Left lung (tissue), 10 donors: ENCODE measurements around the gene MAMDC4. TPM values are rescaled to one million over a fixed set of nuclear protein-coding genes. Genes with fewer than 3 reads are reported as not detected.
"Not testable (repeated sequence)": the region's sequence is repeated elsewhere in the genome, so short reads cannot be mapped to it uniquely, and the experiment has no call there.

Source experiments
- ATAC-seq: fragments of 200-7000 bp; cut with Tn5 transposase; one replicate; pipeline ENCODE4 v1.9.1; 2020; ENCODE audit warnings: moderate library complexity
- DNase-seq, 4 donors: peaks; one replicate each; pipeline ENCODE4 v3.0.0-alpha.2; 2013 to 2020
- H3K27ac ChIP-seq, 2 donors: fragments of 200-600 bp; sonication (generic) in 1 of 2; one replicate each; pipeline versions ENCODE4 v1.5.0 to v1.8.0; 2020 to 2021
- H3K27me3 ChIP-seq, 2 donors: fragments of 200-600 bp; sonication (generic) in 1 of 2; one replicate each; pipeline versions ENCODE4 v1.5.0 to v1.8.0; 2020 to 2021
- H3K36me3 ChIP-seq, 2 donors: fragments of 200-600 bp; sonication (generic) in 1 of 2; one replicate each; pipeline versions ENCODE4 v1.5.0 to v1.8.0; 2020 to 2021
- H3K4me1 ChIP-seq, 2 donors: fragments of 200-600 bp; one replicate each; pipeline ENCODE4 v1.8.0; 2021
- H3K4me3 ChIP-seq, 2 donors: fragments of 200-600 bp; sonication (generic) in 1 of 2; one replicate each; pipeline versions ENCODE4 v1.5.0 to v1.8.0; 2020 to 2021; ENCODE audit warnings: mild to moderate bottlenecking in 1 of 2
- H3K9me3 ChIP-seq, 2 donors: fragments of 200-600 bp; sonication (generic) in 1 of 2; one replicate each; pipeline versions ENCODE4 v1.5.0 to v1.8.0; 2020 to 2021
- CTCF ChIP-seq, 2 donors: fragments of 200-600 bp; sonication (generic) in 1 of 2; IDR thresholded peaks; one replicate each; pipeline versions ENCODE4 v1.5.0 to v1.8.0; 2021; ENCODE audit warnings: antibody characterized with exemption in 2 of 2
- intact Hi-C, 2 donors: fragments of 100-400 bp; cut with DNase I; formaldehyde crosslinking; loops; one replicate each; pipeline versions ENCODE4 v1.11.2 to v1.14.2; 2022
- polyA plus RNA-seq, 6 donors: library from polyadenylated mRNA; unstranded; fragments of 120-200 nt; gene quantifications; one replicate each; pipeline ENCODE4 v1.2.1, GENCODE V29; 2013; ENCODE audit not compliant: insufficient read length in 6 of 6
- total RNA-seq, 2 donors: library from RNA; stranded (reverse); fragmentation: NEBNext Ultra II Directional; extraction: Animal tissue kit (Norgen Biotek cat#: 25700); gene quantifications; one replicate each; pipeline ENCODE4 v1.2.1, GENCODE V29; 2021
- donor health status: DM: no; HTN: yes; CAD: no.
- donor health status: DM: no; HTN: no; CAD: no.

Gene MAMDC4
- total and polyA plus RNA-seq, 8 donors, result 5.3 to 16.0 (median 8.8) TPM

GRCh38 chr9:136868644-136869043 lies 16.5 kb downstream of the MAMDC4 start:
- DNase-seq (peak in 2 of 4 donors; percentile 17 to 43), ATAC-seq (no peak)
- intact Hi-C loops, result no loop called here
- Histone ChIP-seq H3K36me3 (peaks cover 0 to 2% of the 10 kb centered on the region in 2 donors), H3K4me3 (no peak overlapping the region), H3K27ac (no peak overlapping the region), H3K27me3 (no peaks in the 10 kb centered on the region), H3K4me1 (peaks cover 9 to 22% of the 10 kb centered on the region in 2 donors), H3K9me3 (peaks cover 0 to 16% of the 10 kb centered on the region in 2 donors)
- no peak for TF ChIP-seq CTCF (IDR thresholded peaks at IDR 0.05)

GRCh38 chr9:136869611-136870010 lies 17.5 kb downstream of the MAMDC4 start:
- Histone ChIP-seq H3K9me3 (peaks cover 0 to 16% of the 10 kb centered on the region in 2 donors), H3K4me1 (peaks cover 5 to 17% of the 10 kb centered on the region in 2 donors)
- H3K4me3 ChIP-seq, DNase-seq, ATAC-seq, H3K27ac ChIP-seq, H3K36me3 ChIP-seq, intact Hi-C loops, H3K27me3 ChIP-seq: not testable (repeated sequence)

GRCh38 chr9:136875155-136875554 lies 23.0 kb downstream of the MAMDC4 start:
- Histone ChIP-seq H3K9me3 (peaks cover 0 to 16% of the 10 kb centered on the region in 2 donors), H3K36me3 (no peaks in the 10 kb centered on the region), H3K4me1 (no peaks in the 10 kb centered on the region), H3K27ac (no peak overlapping the region), H3K4me3 (no peak overlapping the region), H3K27me3 (no peaks in the 10 kb centered on the region)
- no peak for TF ChIP-seq CTCF (IDR thresholded peaks at IDR 0.05)
- intact Hi-C loops, result no loop called here
- ATAC-seq (no peak), DNase-seq (no peak)

- DNase-seq (no peak), ATAC-seq (no peak)
- no peak for TF ChIP-seq CTCF (IDR thresholded peaks at IDR 0.05)
- peaks cover 0 to 2% of the 10 kb centered on the region in 2 donors for H3K4me1 ChIP-seq
- no peaks in the 10 kb centered on the region for H3K27me3 ChIP-seq
- no peak overlapping the region for H3K27ac ChIP-seq
- intact Hi-C loops, result no loop called here
- no peaks in the 10 kb centered on the region for H3K36me3 ChIP-seq
- no peak overlapping the region for H3K4me3 ChIP-seq
- H3K9me3 ChIP-seq, result peaks cover 0 to 16% of the 10 kb centered on the region in 2 donors
Measured at GRCh38 chr9:136876476-136876875, 24.3 kb downstream of the MAMDC4 start.

- no peaks in the 10 kb centered on the region for H3K27me3 ChIP-seq
- DNase-seq (no peak), ATAC-seq (no peak)
- no peaks in the 10 kb centered on the region for H3K36me3 ChIP-seq
- peaks cover 6 to 28% of the 10 kb centered on the region in 2 donors for H3K4me1 ChIP-seq
- intact Hi-C loops, result no loop called here
- H3K4me3 ChIP-seq, result no peak overlapping the region
- no peak overlapping the region for H3K27ac ChIP-seq
- TF ChIP-seq CTCF (IDR thresholded peaks at IDR 0.05), result no peak
- no peaks in the 10 kb centered on the region for H3K9me3 ChIP-seq
Measured at GRCh38 chr9:136880651-136881050, 28.5 kb downstream of the MAMDC4 start.

- ATAC-seq, result peak; percentile 14
- no peaks in the 10 kb centered on the region for H3K36me3 ChIP-seq
- no peaks in the 10 kb centered on the region for H3K27me3 ChIP-seq
- H3K27ac ChIP-seq, result peak overlapping the region in 1 of 2 donors; percentile 76
- H3K4me3 ChIP-seq, result peak overlapping the region in 1 of 2 donors; percentile 30
- intact Hi-C loops, result no loop called here
- peaks cover 6 to 31% of the 10 kb centered on the region in 2 donors for H3K4me1 ChIP-seq
- no peak for DNase-seq
- no peaks in the 10 kb centered on the region for H3K9me3 ChIP-seq
- no peak for TF ChIP-seq CTCF (IDR thresholded peaks at IDR 0.05)
Measured at GRCh38 chr9:136881691-136882108, 29.6 kb downstream of the MAMDC4 start.
